ENCODE data around the gene MET. TPM values are rescaled to one million over a fixed set of nuclear protein-coding genes. Genes with fewer than 3 reads are reported as not detected.

Gene MET
- total and polyA plus RNA-seq, 2 of the 13 experiments (the other 11 are each of a cell fraction or from before 2014, with no cell fraction given): 21.8 to 31.5 TPM

DNA sequence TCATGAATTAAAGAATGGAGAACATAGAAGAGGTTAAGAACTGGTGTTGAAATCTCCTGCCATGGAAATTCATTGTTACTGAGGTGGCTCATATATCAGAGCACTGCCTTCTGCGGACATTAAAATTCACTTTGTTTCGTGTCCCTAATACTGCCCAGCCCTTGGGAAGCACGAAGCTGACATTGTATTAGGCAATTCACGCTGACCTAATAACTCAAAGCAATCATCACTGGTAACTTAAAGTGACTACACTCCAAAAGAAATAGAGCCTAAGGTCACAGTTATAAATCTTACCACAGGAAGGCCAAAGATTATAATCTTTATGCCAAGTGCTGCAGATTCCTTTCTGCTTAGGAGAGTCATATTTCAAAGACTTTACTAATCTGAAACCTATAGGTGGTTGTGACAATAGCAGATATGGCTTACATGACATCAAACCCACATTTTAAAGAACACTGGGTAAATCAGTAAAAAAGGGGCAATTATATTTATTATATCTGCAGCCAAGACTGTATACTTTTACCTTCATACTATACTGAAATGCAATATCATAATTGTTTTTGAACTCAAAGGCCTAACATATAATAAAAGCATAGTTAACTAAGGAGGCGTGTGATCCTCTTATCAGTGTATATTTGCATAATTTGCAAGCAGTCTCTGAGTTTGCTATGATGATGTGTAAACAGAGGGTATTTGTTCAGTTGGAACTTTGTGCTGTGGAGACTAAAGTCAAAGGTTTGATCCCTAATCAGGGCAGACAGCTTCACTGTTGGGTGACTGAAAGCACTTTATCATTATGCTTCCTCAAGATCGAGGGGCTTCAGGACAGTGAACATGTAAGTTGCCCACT lies 138.5 kb downstream of the MET start (continued):
- TF ChIP-seq ZFP41 (CRISPR knock-in tag; IDR thresholded peaks at IDR 0.05; ENCODE audit: borderline replicate concordance) (no peak), ELF3 (CRISPR knock-in tag; IDR thresholded peaks at IDR 0.05) (peak; percentile 65; the same call in 1 of the 2 replicates), ZNF891 (CRISPR knock-in tag; IDR thresholded peaks at IDR 0.05) (no peak), PAF1 (CRISPR knock-in tag; IDR thresholded peaks at IDR 0.05) (no peak), HMGA1 (CRISPR knock-in tag; conservative IDR thresholded peaks at IDR 0.05) (no peak), JUND (CRISPR knock-in tag; IDR thresholded peaks at IDR 0.05) (peak; percentile 53; the same call in 1 of the 2 replicates), SMC3 (IDR thresholded peaks at IDR 0.05; ENCODE audit: low read length) (0 out of 2 replicates have a peak, but pooled peaks have one; percentile 3), ZFP36 (IDR thresholded peaks at IDR 0.05; ENCODE audit: borderline replicate concordance, low read depth, low read length, partially characterized antibody) (no peak), CENPT (CRISPR knock-in tag; IDR thresholded peaks at IDR 0.05; ENCODE audit: low read depth) (no peak), SRY (CRISPR knock-in tag; IDR thresholded peaks at IDR 0.05) (no peak), ZNF367 (CRISPR knock-in tag; IDR thresholded peaks at IDR 0.05; ENCODE audit: borderline replicate concordance) (no peak), ZSCAN21 (CRISPR knock-in tag; IDR thresholded peaks at IDR 0.05; ENCODE audit: borderline replicate concordance) (no peak), ZNF333 (CRISPR knock-in tag; IDR thresholded peaks at IDR 0.05; ENCODE audit: borderline replicate concordance) (no peak), FOXA3 (CRISPR knock-in tag; IDR thresholded peaks at IDR 0.05) (peak; percentile 96), ATAD3A (CRISPR knock-in tag; IDR thresholded peaks at IDR 0.05) (no peak), ETV6 (CRISPR knock-in tag; conservative IDR thresholded peaks at IDR 0.05) (no peak), PHF8 (CRISPR knock-in tag; IDR thresholded peaks at IDR 0.05) (no peak), RCOR2 (CRISPR knock-in tag; IDR thresholded peaks at IDR 0.05) (no peak; the same call in 1 of the 2 replicates), HDAC1 (CRISPR knock-in tag; IDR thresholded peaks at IDR 0.05) (peak; percentile 86), ZNF850 (CRISPR knock-in tag; conservative IDR thresholded peaks at IDR 0.05) (no peak), ZZZ3 (CRISPR knock-in tag; IDR thresholded peaks at IDR 0.05; ENCODE audit: borderline replicate concordance) (no peak)
- TF ChIP-seq, protein P1, sequence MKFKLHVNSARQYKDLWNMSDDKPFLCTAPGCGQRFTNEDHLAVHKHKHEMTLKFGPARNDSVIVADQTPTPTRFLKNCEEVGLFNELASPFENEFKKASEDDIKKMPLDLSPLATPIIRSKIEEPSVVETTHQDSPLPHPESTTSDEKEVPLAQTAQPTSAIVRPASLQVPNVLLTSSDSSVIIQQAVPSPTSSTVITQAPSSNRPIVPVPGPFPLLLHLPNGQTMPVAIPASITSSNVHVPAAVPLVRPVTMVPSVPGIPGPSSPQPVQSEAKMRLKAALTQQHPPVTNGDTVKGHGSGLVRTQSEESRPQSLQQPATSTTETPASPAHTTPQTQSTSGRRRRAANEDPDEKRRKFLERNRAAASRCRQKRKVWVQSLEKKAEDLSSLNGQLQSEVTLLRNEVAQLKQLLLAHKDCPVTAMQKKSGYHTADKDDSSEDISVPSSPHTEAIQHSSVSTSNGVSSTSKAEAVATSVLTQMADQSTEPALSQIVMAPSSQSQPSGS (CRISPR knock-in tag; IDR thresholded peaks at IDR 0.05): peak; percentile 56
- TF ChIP-seq, protein P2, sequence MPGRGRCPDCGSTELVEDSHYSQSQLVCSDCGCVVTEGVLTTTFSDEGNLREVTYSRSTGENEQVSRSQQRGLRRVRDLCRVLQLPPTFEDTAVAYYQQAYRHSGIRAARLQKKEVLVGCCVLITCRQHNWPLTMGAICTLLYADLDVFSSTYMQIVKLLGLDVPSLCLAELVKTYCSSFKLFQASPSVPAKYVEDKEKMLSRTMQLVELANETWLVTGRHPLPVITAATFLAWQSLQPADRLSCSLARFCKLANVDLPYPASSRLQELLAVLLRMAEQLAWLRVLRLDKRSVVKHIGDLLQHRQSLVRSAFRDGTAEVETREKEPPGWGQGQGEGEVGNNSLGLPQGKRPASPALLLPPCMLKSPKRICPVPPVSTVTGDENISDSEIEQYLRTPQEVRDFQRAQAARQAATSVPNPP (CRISPR knock-in tag; IDR thresholded peaks at IDR 0.05): no peak
- TF ChIP-seq, protein P3, sequence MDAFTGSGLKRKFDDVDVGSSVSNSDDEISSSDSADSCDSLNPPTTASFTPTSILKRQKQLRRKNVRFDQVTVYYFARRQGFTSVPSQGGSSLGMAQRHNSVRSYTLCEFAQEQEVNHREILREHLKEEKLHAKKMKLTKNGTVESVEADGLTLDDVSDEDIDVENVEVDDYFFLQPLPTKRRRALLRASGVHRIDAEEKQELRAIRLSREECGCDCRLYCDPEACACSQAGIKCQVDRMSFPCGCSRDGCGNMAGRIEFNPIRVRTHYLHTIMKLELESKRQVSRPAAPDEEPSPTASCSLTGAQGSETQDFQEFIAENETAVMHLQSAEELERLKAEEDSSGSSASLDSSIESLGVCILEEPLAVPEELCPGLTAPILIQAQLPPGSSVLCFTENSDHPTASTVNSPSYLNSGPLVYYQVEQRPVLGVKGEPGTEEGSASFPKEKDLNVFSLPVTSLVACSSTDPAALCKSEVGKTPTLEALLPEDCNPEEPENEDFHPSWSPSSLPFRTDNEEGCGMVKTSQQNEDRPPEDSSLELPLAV (CRISPR knock-in tag; conservative IDR thresholded peaks at IDR 0.05; ENCODE audit: low read depth): no peak
- TF ChIP-seq, protein P4, sequence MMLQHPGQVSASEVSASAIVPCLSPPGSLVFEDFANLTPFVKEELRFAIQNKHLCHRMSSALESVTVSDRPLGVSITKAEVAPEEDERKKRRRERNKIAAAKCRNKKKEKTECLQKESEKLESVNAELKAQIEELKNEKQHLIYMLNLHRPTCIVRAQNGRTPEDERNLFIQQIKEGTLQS (CRISPR knock-in tag; IDR thresholded peaks at IDR 0.05): 0 out of 2 replicates have a peak, but pooled peaks have one; percentile 46
- TF ChIP-seq, protein P5, sequence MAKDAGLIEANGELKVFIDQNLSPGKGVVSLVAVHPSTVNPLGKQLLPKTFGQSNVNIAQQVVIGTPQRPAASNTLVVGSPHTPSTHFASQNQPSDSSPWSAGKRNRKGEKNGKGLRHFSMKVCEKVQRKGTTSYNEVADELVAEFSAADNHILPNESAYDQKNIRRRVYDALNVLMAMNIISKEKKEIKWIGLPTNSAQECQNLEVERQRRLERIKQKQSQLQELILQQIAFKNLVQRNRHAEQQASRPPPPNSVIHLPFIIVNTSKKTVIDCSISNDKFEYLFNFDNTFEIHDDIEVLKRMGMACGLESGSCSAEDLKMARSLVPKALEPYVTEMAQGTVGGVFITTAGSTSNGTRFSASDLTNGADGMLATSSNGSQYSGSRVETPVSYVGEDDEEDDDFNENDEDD (CRISPR knock-in tag; IDR thresholded peaks at IDR 0.05; ENCODE audit: borderline replicate concordance): no peak; the same call in 1 of the 2 replicates

All from HepG2 (cell line).